HFFc6 (cell line): ENCODE results near the gene MAP4. TPM values are rescaled to one million over a fixed set of nuclear protein-coding genes. Genes with fewer than 3 reads are reported as not detected.
"Not testable (repeated sequence)": the region's sequence is repeated elsewhere in the genome, so short reads cannot be mapped to it uniquely, and the experiment has no call there.

ENCODE experiments used
- DNase-seq: peaks from one replicate; pipeline ENCODE4 v3.0.0-alpha.2; 2018
- H3K27ac Mint-ChIP-seq: 2 replicates; pipeline ENCODE4 v1.8.0; 2020; ENCODE audit warnings: mild to moderate bottlenecking, mixed read lengths
- H3K27me3 Mint-ChIP-seq: 2 replicates; pipeline ENCODE4 v1.8.0; 2021; ENCODE audit warnings: mild to moderate bottlenecking, moderate library complexity, mixed read lengths; ENCODE audit not compliant: insufficient read depth
- H3K36me3 Mint-ChIP-seq: 2 replicates; pipeline ENCODE4 v1.8.0; 2021; ENCODE audit warnings: low read depth, mixed read lengths
- H3K4me1 Mint-ChIP-seq: 2 replicates; pipeline ENCODE4 v1.8.0; 2020; ENCODE audit warnings: low read depth, mixed read lengths
- H3K4me3 Mint-ChIP-seq: 2 replicates; pipeline ENCODE4 v1.8.0; 2020; ENCODE audit warnings: mild to moderate bottlenecking, moderate library complexity, mixed read lengths
- H3K9me3 Mint-ChIP-seq: 2 replicates; pipeline ENCODE4 v1.8.0; 2020; ENCODE audit warnings: mild to moderate bottlenecking, mixed read lengths
- total RNA-seq, 6 experiments: library from RNA; stranded (reverse); fragmentation: NEBNext Ultra II Directional; extraction: Animal tissue kit (Norgen Biotek cat#: 25700); gene quantifications; 2 replicates in 1 of 6; 3 replicates in 5 of 6; pipeline ENCODE4 v1.2.3, GENCODE V29; 2021
- TF ChIP-seq, protein P1 (sequence below): fragments of 200-600 bp; sonication (generic); IDR thresholded peaks from 2 replicates; pipeline ENCODE4 v1.5.0; 2021; ENCODE audit warnings: antibody characterized with exemption, mild to moderate bottlenecking

MAP4 gene
- total RNA-seq, 6 experiments from 2014 or later: 294 to 328 (median 312) TPM

DNA sequence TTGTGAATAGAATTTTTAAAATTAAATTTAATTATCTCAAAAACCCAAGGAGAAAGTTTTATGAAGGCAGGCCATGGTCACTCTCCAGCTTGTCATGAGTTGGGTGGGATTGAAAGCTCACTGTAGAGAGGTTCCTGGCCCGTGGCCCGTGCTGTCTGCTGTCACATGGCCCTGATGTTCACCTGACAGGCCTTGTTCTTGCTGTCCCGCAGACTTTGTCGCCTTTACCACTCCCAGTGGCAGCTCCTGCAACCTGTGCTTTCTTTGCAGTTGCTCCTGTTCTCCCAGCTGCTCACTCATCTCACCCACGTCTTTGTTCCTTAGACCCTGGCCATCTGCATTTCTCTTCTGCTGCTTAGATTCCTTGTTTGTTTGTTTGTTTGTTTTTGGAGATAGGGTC lies 177.7 kb downstream of the MAP4 start:
- H3K4me3 Mint-ChIP-seq: no peak overlapping the region
- no peaks in the 10 kb centered on the region for H3K9me3 Mint-ChIP-seq
- no peaks in the 10 kb centered on the region for H3K4me1 Mint-ChIP-seq
- TF ChIP-seq, protein P1, sequence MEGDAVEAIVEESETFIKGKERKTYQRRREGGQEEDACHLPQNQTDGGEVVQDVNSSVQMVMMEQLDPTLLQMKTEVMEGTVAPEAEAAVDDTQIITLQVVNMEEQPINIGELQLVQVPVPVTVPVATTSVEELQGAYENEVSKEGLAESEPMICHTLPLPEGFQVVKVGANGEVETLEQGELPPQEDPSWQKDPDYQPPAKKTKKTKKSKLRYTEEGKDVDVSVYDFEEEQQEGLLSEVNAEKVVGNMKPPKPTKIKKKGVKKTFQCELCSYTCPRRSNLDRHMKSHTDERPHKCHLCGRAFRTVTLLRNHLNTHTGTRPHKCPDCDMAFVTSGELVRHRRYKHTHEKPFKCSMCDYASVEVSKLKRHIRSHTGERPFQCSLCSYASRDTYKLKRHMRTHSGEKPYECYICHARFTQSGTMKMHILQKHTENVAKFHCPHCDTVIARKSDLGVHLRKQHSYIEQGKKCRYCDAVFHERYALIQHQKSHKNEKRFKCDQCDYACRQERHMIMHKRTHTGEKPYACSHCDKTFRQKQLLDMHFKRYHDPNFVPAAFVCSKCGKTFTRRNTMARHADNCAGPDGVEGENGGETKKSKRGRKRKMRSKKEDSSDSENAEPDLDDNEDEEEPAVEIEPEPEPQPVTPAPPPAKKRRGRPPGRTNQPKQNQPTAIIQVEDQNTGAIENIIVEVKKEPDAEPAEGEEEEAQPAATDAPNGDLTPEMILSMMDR: no peak
- DNase-seq: no peak
- no peak overlapping the region for H3K27ac Mint-ChIP-seq
- no peaks in the 10 kb centered on the region; the same call in none of the 2 replicates for H3K27me3 Mint-ChIP-seq
- peaks cover 35% of the 10 kb centered on the region for H3K36me3 Mint-ChIP-seq

DNA sequence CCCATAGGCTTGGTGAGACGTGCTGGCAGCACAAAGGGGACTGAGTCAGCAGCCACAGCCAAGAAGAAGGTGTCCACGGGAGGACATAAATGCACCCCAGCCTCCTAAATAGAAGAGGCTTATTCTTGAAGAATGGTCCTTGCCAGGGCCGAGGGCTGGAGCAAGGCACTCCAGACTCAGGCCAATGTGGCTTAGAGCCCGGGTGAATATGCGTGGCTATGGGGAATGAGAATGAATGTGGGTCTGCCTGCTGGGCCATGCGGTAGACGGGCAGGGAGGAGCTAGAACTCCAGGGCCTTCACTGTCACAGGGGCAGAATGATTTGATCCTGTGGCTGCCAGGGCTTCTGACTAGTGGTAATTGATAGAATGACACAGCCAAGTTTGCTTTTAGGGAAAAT lies 179.2 kb downstream of the MAP4 start:
- DNase-seq: no peak
- Mint-ChIP-seq H3K27me3 (peaks cover 2% of the 10 kb centered on the region), H3K27ac (peak overlapping the region; percentile 15), H3K9me3 (no peaks in the 10 kb centered on the region), H3K4me3 (no peak overlapping the region), H3K4me1 (no peaks in the 10 kb centered on the region), H3K36me3 (peaks cover 34% of the 10 kb centered on the region)
- TF ChIP-seq, protein P1: no peak

DNA sequence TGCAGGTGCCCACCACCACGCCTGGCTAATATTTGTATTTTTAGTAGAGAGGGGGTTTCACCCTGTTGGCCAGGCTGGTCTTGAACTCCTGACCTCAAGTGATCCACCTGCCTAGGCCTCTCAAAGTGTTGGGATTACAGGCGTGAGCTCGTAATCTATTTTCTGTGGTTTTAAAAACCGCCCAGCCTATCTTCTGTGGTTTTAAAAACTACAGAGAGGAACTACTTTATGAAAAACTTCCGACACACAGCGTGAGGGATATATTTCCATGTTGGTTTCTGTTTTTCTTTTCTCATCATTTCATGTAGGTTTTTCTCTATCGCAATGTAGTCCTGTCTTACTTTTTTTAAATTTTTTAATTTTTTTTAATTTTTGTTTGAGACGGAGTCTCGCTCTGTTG lies 186.7 kb downstream of the MAP4 start:
- H3K27me3 Mint-ChIP-seq: not testable (repeated sequence)

DNA sequence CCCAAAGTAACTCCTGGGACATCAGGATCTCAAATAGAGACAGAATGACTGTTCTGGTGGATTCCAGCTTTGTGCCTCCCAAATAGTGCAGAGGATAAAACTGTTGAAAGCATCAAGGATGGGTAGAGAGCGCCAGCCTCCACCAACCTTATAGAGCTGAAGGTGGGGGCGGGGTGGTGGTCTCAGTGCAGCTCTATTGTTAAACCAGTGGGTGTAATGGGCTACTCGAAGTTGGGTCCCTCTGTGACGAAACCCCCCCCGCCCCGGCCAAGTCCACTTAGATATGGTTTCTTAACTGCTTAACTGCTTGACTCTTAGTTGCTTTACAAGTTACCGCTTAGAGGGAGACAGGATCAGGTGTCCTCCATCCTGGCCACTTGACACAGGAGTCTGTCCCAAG lies 190.6 kb downstream of the MAP4 start:
- TF ChIP-seq, protein P1: no peak
- Mint-ChIP-seq H3K9me3 (no peaks in the 10 kb centered on the region), H3K27ac (peak overlapping the region; percentile 80), H3K36me3 (peaks cover 18% of the 10 kb centered on the region), H3K27me3 (no peaks in the 10 kb centered on the region; the same call in 1 of the 2 replicates), H3K4me3 (peak overlapping the region; percentile 96), H3K4me1 (peaks cover 26% of the 10 kb centered on the region)
- no peak for DNase-seq

More for the DNA sequence above, 186.7 kb downstream of the MAP4 start:
- not testable (repeated sequence) for H3K27ac Mint-ChIP-seq, DNase-seq, H3K9me3 Mint-ChIP-seq, H3K4me3 Mint-ChIP-seq
- H3K36me3 Mint-ChIP-seq: peaks cover 35% of the 10 kb centered on the region
- peaks cover 22% of the 10 kb centered on the region for H3K4me1 Mint-ChIP-seq

DNA sequence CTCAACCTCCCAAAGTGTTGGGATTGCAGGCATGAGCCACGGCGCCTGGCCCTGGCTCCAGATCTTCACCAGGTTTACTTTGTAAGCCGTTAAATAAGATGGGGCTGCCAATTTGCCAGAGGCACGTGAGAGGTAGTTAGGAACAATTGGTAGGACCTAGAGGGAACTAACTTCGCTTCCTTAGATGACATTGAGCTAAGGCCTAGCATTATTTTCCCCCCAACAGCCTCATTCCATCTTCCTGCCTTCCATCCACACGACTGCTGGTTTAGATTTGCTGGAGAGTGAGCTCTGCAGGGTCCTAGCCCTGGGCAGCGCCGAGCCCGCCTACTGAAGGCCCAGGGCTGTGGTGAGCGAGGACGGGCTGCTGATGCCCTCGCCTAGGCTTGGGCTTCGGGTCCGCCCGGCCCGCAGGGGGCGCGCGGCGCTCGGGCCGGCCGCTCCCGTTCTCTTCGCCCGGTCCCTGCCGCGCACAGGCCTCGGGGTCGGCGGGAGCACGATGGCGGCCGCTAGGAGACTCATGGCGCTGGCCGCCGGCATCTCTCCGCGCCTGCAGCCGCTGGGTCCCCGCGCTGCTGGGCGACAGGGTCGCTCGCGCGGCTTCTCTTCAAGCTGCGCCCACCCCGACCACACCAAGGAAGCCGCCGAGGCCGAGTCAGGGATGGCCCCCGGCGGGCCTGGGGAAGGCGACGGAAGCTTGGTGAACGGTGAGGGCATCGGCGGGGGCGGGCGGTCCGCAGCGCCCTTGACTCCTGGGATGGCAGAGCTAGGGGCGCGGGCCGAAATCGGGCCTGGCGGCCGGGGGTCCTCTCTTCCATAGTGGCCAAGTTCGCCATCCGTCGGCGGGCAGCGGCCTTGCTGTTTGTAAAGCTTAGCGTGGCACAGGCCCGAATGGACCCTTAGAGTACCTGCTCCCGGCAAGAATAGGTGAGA lies 191.4 kb downstream of the MAP4 start:
- Mint-ChIP-seq H3K27ac (peak overlapping the region; percentile 80), H3K36me3 (peaks cover 18% of the 10 kb centered on the region), H3K4me3 (peak overlapping the region; percentile 96), H3K27me3 (no peaks in the 10 kb centered on the region; the same call in 1 of the 2 replicates), H3K4me1 (peaks cover 26% of the 10 kb centered on the region), H3K9me3 (no peaks in the 10 kb centered on the region)
- peak; percentile 69 for DNase-seq
- TF ChIP-seq, protein P1: peak; percentile 91

DNA sequence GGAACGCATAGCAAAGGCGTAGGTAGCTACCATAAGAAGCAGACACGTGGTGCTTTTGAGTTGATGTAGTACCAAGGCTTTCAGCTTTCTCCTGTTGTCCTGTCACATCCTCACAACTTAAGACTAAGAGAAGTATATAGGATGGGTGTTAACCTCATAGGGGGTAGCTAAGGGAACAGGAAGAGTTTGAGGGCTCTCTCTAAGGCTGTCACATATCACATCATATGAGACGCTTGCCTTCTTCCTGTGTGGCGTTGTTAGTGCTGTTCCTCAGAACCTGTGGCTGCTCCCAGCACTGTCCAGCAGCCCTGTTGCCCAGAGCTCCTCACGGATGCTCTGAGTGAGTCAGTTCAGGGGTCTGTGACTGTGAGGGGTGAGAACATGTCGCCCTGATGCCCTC lies 198.6 kb downstream of the MAP4 start:
- Mint-ChIP-seq H3K27ac (no peak overlapping the region), H3K9me3 (no peaks in the 10 kb centered on the region), H3K27me3 (no peaks in the 10 kb centered on the region; the same call in 1 of the 2 replicates), H3K4me3 (no peak overlapping the region), H3K36me3 (no peaks in the 10 kb centered on the region; the same call in 1 of the 2 replicates), H3K4me1 (no peaks in the 10 kb centered on the region)
- TF ChIP-seq, protein P1: no peak
- DNase-seq: no peak
